Measurements from ENCODE around the gene DNMT3A. TPM values are rescaled to one million over a fixed set of nuclear protein-coding genes. Genes with fewer than 3 reads are reported as not detected.

DNMT3A gene
- total and polyA plus RNA-seq, 2 of the 8 experiments (the other 6 are each of a cell fraction or from before 2014, with no cell fraction given), result 33.6 to 178 TPM

- H2AFZ ChIP-seq (ENCODE audit: low read length), result no peak overlapping the region
- H3K9me3 ChIP-seq (ENCODE audit: insufficient read depth in 2 of 2, low read depth in 1 of 2, low read length in 1 of 2), result no peaks in the 10 kb centered on the region
- H4K5ac ChIP-seq (ENCODE audit: insufficient read length, low read depth, low read length), result no peak overlapping the region
- no peak overlapping the region for H4K91ac ChIP-seq (replicated peaks; ENCODE audit: insufficient read length, low read length)
- FAIRE-seq (no peak), DNase-seq (ENCODE audit: low read depth in 1 of 2, low spot score in 2 of 2) (peak in 1 of 2 experiments; percentile 47)
- CTCF ChIA-PET (ENCODE audit: partially characterized antibody), result interaction anchor here (0.7 to 8.6 kb wide), 9 partner anchors 9 to 196 kb away, joined by 3 to 108 read pairs (median 13); partner anchors contain the start of gene DNMT3A
- 0 out of 2 replicates have a peak overlapping the region, but pooled peaks have one; percentile 12 for H2BK5ac ChIP-seq (ENCODE audit: low read depth, low read length)
- H2BK120ac ChIP-seq (replicated peaks; ENCODE audit: low read depth, low read length), result no peak overlapping the region
- TF ChIP-seq RFX5 (IDR thresholded peaks at IDR 0.05; ENCODE audit: borderline replicate concordance, low read depth, low read length) (no peak), EGR1 (IDR thresholded peaks at IDR 0.05; ENCODE audit: borderline replicate concordance, low read depth, low read length) (no peak), NANOG (IDR thresholded peaks at IDR 0.05; ENCODE audit: insufficient read depth, low read depth, low read length, poor library complexity, severe bottlenecking) (no peak), TAF1 (IDR thresholded peaks at IDR 0.05; ENCODE audit: low read depth, low read length) (no peak), CHD1 (IDR thresholded peaks at IDR 0.05; ENCODE audit: low read depth, low read length) (no peak), ZNF274 (IDR thresholded peaks at IDR 0.05; ENCODE audit: borderline replicate concordance, extremely low read depth, low read length) (no peak), CTBP2 (IDR thresholded peaks at IDR 0.05; ENCODE audit: borderline replicate concordance, insufficient read depth, insufficient read length, low read length) (no peak), SP4 (IDR thresholded peaks at IDR 0.05; ENCODE audit: low read length) (no peak)
- TF ChIP-seq, protein P1, sequence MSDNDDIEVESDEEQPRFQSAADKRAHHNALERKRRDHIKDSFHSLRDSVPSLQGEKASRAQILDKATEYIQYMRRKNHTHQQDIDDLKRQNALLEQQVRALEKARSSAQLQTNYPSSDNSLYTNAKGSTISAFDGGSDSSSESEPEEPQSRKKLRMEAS (IDR thresholded peaks at IDR 0.05), result no peak
- H2BK12ac ChIP-seq (ENCODE audit: low read depth, low read length), result peak overlapping the region; percentile 29; the same call in 1 of the 2 replicates
- no peaks in the 10 kb centered on the region for H3K23me2 ChIP-seq (ENCODE audit: low read depth, low read length)
- H3K4me3 ChIP-seq (ENCODE audit: extremely low read depth in 1 of 4, insufficient read depth in 2 of 4, low read depth in 3 of 4, low read length in 4 of 4), result no peak overlapping the region
- peaks cover 0 to 8% (median 0%) of the 10 kb centered on the region in 4 experiments; a peak in 5 of 7 replicates for H3K27me3 ChIP-seq (replicated peaks in 1 of 4; ENCODE audit: control insufficient read depth in 3 of 4, extremely low read depth in 1 of 4, insufficient read depth in 3 of 4, low read length in 3 of 4)
- H3K23ac ChIP-seq (ENCODE audit: insufficient read length), result no peak overlapping the region
- no peak overlapping the region for H4K8ac ChIP-seq (ENCODE audit: extremely low read depth, insufficient read depth, low read length)
- no peak overlapping the region for H3K56ac ChIP-seq (replicated peaks; ENCODE audit: insufficient read length, low read depth, low read length)
- peaks cover 0 to 14% (median 10%) of the 10 kb centered on the region in 4 experiments; a peak in 5 of 7 replicates for H3K4me1 ChIP-seq (replicated peaks in 1 of 4; ENCODE audit: control insufficient read depth in 3 of 4, insufficient read depth in 4 of 4, low read length in 3 of 4)
- H2BK15ac ChIP-seq (ENCODE audit: low read length), result no peak overlapping the region
- H3K79me2 ChIP-seq (ENCODE audit: control insufficient read depth in 1 of 2, insufficient read depth in 2 of 2, low read length in 2 of 2), result no peaks in the 10 kb centered on the region
- no peaks in the 10 kb centered on the region for H4K20me1 ChIP-seq (replicated peaks in 1 of 2; ENCODE audit: control insufficient read depth in 1 of 2, insufficient read depth in 2 of 2, low read length in 2 of 2)
- no peak overlapping the region for H2AK5ac ChIP-seq (ENCODE audit: low read depth, low read length)
- no peak overlapping the region for H3K14ac ChIP-seq (ENCODE audit: insufficient read length)
- H3K79me1 ChIP-seq (ENCODE audit: low read depth, low read length), result no peaks in the 10 kb centered on the region
- H3K27ac ChIP-seq (ENCODE audit: low read depth, low read length), result no peak overlapping the region
- no peak overlapping the region for H3K9ac ChIP-seq (replicated peaks in 1 of 4; ENCODE audit: extremely low read depth in 1 of 4, low read depth in 3 of 4, low read length in 3 of 4)
- H3K36me3 ChIP-seq (ENCODE audit: control insufficient read depth in 2 of 4, insufficient read depth in 4 of 4, low read length in 3 of 4), result no peaks in the 10 kb centered on the region
- H3K18ac ChIP-seq (ENCODE audit: extremely low read depth, low read length), result no peak overlapping the region
- POLR2A ChIA-PET (ENCODE audit: partially characterized antibody), result interaction anchor here (1.7 kb wide), 1 partner anchor 16 kb away, joined by 8 read pairs; no protein-coding TSS in a partner anchor
- H3K4me2 ChIP-seq (ENCODE audit: insufficient read depth in 1 of 2, low read depth in 2 of 2, low read length in 2 of 2), result peak overlapping the region in 1 of 2 experiments; percentile 37; a peak in 1 of 4 replicates
- H3K4ac ChIP-seq (replicated peaks; ENCODE audit: insufficient read length, low read depth, low read length), result no peak overlapping the region
- WGBS, 2 experiments (ENCODE audit: extremely low coverage in 1 of 2, insufficient coverage in 1 of 2, insufficient read length in 1 of 2, insufficient replicate concordance in 2 of 2, low coverage in 1 of 2, low lambda C conversion rate in 2 of 2, missing lambda C conversion rate in 1 of 2), result 92% methylated on average over 21 of the region's 22 CpGs; no CpG with 5 or more reads in 1 of the 2 experiments
- no peak overlapping the region; the same call in 1 of the 2 replicates for H2BK20ac ChIP-seq (ENCODE audit: low read length)
These were observed 36.2 kb upstream of the DNMT3A start for GRCh38 chr2:25377822-25378421.
